GM23338 (cell line): Measurements from ENCODE around the gene ZNF70.

Experiments used
- EZH2 ChIP-seq: fragments of 200-600 bp; sonication (generic); IDR thresholded peaks from one replicate; pipeline ENCODE4 v1.8.0; 2017; ENCODE audit warnings: antibody characterized with exemption, mild to moderate bottlenecking, low read depth; ENCODE audit not compliant: unreplicated experiment
- TF ChIP-seq, protein P1 (sequence below), 2 experiments: fragments of 200-600 bp in 1 of 2; sonication (generic) in 1 of 2; conservative IDR thresholded peaks; 2 replicates each; pipeline versions ENCODE4 v1.5.1 to v1.6.1; 2016 to 2017; ENCODE audit warnings: antibody characterized with exemption in 2 of 2, low read depth in 2 of 2, mild to moderate bottlenecking in 2 of 2, moderate library complexity in 1 of 2
- TF ChIP-seq, protein P2 (sequence below): IDR thresholded peaks from one replicate; pipeline ENCODE4 v1.6.1; 2018; ENCODE audit warnings: antibody characterized with exemption; ENCODE audit not compliant: unreplicated experiment

DNA sequence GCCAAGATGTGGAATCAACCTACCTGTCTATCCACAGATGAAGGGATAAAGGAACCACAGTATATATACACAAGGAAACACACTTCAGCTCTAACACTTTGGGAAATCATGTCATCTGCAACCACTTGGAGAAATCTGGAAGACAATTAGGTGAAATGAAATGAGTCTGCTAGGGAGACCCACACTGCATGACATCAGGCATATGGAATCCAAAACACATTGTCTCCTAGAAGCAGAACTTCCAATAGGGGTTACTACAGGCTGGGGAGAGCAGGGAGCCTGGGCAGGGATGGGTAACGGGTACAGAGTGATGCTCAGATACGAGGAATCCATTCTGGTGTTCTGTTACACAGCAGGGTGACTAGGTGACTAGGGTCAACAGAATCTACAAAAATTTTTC is 41.8 kb downstream of the ZNF70 start:
- TF ChIP-seq, protein P1, sequence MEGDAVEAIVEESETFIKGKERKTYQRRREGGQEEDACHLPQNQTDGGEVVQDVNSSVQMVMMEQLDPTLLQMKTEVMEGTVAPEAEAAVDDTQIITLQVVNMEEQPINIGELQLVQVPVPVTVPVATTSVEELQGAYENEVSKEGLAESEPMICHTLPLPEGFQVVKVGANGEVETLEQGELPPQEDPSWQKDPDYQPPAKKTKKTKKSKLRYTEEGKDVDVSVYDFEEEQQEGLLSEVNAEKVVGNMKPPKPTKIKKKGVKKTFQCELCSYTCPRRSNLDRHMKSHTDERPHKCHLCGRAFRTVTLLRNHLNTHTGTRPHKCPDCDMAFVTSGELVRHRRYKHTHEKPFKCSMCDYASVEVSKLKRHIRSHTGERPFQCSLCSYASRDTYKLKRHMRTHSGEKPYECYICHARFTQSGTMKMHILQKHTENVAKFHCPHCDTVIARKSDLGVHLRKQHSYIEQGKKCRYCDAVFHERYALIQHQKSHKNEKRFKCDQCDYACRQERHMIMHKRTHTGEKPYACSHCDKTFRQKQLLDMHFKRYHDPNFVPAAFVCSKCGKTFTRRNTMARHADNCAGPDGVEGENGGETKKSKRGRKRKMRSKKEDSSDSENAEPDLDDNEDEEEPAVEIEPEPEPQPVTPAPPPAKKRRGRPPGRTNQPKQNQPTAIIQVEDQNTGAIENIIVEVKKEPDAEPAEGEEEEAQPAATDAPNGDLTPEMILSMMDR (conservative IDR thresholded peaks at IDR 0.05; ENCODE audit: low read depth in 2 of 2) = no peak
- TF ChIP-seq, protein P2, sequence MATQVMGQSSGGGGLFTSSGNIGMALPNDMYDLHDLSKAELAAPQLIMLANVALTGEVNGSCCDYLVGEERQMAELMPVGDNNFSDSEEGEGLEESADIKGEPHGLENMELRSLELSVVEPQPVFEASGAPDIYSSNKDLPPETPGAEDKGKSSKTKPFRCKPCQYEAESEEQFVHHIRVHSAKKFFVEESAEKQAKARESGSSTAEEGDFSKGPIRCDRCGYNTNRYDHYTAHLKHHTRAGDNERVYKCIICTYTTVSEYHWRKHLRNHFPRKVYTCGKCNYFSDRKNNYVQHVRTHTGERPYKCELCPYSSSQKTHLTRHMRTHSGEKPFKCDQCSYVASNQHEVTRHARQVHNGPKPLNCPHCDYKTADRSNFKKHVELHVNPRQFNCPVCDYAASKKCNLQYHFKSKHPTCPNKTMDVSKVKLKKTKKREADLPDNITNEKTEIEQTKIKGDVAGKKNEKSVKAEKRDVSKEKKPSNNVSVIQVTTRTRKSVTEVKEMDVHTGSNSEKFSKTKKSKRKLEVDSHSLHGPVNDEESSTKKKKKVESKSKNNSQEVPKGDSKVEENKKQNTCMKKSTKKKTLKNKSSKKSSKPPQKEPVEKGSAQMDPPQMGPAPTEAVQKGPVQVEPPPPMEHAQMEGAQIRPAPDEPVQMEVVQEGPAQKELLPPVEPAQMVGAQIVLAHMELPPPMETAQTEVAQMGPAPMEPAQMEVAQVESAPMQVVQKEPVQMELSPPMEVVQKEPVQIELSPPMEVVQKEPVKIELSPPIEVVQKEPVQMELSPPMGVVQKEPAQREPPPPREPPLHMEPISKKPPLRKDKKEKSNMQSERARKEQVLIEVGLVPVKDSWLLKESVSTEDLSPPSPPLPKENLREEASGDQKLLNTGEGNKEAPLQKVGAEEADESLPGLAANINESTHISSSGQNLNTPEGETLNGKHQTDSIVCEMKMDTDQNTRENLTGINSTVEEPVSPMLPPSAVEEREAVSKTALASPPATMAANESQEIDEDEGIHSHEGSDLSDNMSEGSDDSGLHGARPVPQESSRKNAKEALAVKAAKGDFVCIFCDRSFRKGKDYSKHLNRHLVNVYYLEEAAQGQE = no peak
- no peak for TF ChIP-seq EZH2
